Fibroblast of lung (primary cell): ENCODE results near the gene DTL. TPM values are rescaled to one million over a fixed set of nuclear protein-coding genes. Genes with fewer than 3 reads are reported as not detected.

Source experiments
- DNase-seq, 2 donors: peaks; one replicate each; pipeline versions ENCODE4 v3.0.0 to v3.0.0-alpha.2; 2010; ENCODE audit warnings: low read depth in 2 of 2
- H2AFZ ChIP-seq: 2 replicates; pipeline ENCODE4 v1.5.1; 2012; ENCODE audit warnings: low read length, control low read depth, inconsistent platforms
- H3K27ac ChIP-seq: 2 replicates; pipeline ENCODE4 v1.5.1; 2011; ENCODE audit warnings: low read length, control low read depth; ENCODE audit not compliant: insufficient read depth
- H3K27me3 ChIP-seq: 2 replicates; pipeline ENCODE4 v1.5.1; 2011; ENCODE audit warnings: mild to moderate bottlenecking, low read length; ENCODE audit not compliant: control insufficient read depth, insufficient read depth
- H3K36me3 ChIP-seq: 2 replicates; pipeline ENCODE4 v1.5.1; 2011; ENCODE audit warnings: low read length; ENCODE audit not compliant: control insufficient read depth, insufficient read depth
- H3K4me1 ChIP-seq: 2 replicates; pipeline ENCODE4 v1.5.1; 2011; ENCODE audit warnings: low read length; ENCODE audit not compliant: control insufficient read depth, insufficient read depth; ENCODE audit errors: extremely low read depth
- H3K4me2 ChIP-seq: 2 replicates; pipeline ENCODE4 v1.5.1; 2011; ENCODE audit warnings: low read length, control low read depth; ENCODE audit not compliant: insufficient read depth; ENCODE audit errors: extremely low read depth
- H3K4me3 ChIP-seq, 4 experiments: fragments of 200-600 bp in 1 of 4; sonication (generic) in 1 of 4; replicated peaks in 1 of 4; 2 replicates each; pipeline ENCODE4 v1.5.1; 2011 to 2016; ENCODE audit warnings: low read length in 4 of 4, low read depth in 3 of 4, mild to moderate bottlenecking in 3 of 4, control low read depth in 2 of 4, inconsistent platforms in 1 of 4, mixed read lengths in 1 of 4; ENCODE audit not compliant: insufficient read depth in 1 of 4; ENCODE audit errors: control extremely low read depth in 1 of 4
- H3K79me2 ChIP-seq: 2 replicates; pipeline ENCODE4 v1.5.1; 2012; ENCODE audit warnings: mild to moderate bottlenecking, low read length, inconsistent platforms; ENCODE audit not compliant: control insufficient read depth, insufficient read depth
- H3K9ac ChIP-seq: 2 replicates; pipeline ENCODE4 v1.5.1; 2011; ENCODE audit warnings: mild to moderate bottlenecking, low read length, control low read depth; ENCODE audit not compliant: insufficient read depth
- H3K9me3 ChIP-seq: 2 replicates; pipeline ENCODE4 v1.5.1; 2012; ENCODE audit warnings: low read depth, low read length; ENCODE audit not compliant: control insufficient read depth, insufficient read depth
- H4K20me1 ChIP-seq: 2 replicates; pipeline ENCODE4 v1.5.1; 2011; ENCODE audit warnings: low read length; ENCODE audit not compliant: control insufficient read depth, insufficient read depth; ENCODE audit errors: extremely low read depth
- EZH2 ChIP-seq: IDR thresholded peaks from 2 replicates; pipeline ENCODE4 v1.5.1; 2012; ENCODE audit warnings: low read length, control low read depth, mild to moderate bottlenecking; ENCODE audit errors: missing control alignments
- polyA plus RNA-seq, 2 donors: library from polyadenylated mRNA; depleted of rRNA in 1 of 2; stranded (reverse) in 1 of 2; unstranded in 1 of 2; fragments of >200 nt; gene quantifications; 2 replicates each; pipeline ENCODE4 v1.2.1, GENCODE V29; 2011 to 2012; ENCODE audit warnings: missing spikeins in 1 of 2
- total RNA-seq: library from RNA; depleted of rRNA; stranded (reverse); fragments of >200 nt; gene quantifications from 2 replicates; pipeline ENCODE4 v1.2.1, GENCODE V29; 2014
- TF ChIP-seq, protein P1 (sequence below), 2 donors: IDR thresholded peaks in 1 of 2; conservative IDR thresholded peaks in 1 of 2; 1 replicate in 1 of 2; 2 replicates in 1 of 2; pipeline ENCODE4 v1.5.1; 2011 to 2012; ENCODE audit warnings: low read length in 2 of 2, control low read depth in 1 of 2, inconsistent platforms in 1 of 2, low read depth in 1 of 2, mild to moderate bottlenecking in 1 of 2

DTL gene
- total and polyA plus RNA-seq, 2 donors (not counting 1 experiment from before 2014, with no cell fraction given), result 2.8 to 8.7 TPM

DNA sequence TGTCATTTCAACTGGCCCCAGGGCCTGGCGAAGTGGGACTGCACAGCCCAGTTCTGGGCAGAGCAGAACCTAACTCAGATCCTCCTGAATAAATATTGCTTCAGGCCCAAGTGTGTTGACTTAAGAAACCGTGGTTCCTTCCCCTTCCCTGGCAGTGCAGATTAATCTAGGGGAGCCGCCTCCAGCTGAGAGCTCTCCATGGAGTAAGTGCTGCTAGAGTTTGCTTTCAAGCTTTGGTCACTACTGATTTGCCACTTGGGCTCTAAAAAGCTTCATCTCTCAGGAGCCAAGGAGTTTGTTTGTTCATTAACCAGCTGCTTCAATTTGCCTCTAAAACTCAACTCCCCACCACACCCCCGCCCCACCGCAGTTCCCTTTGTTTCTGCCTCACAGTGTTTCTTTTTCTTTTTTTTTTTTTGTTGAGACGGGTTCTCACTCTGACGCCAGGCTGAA is 112.1 kb downstream of the DTL start:
- no peaks in the 10 kb centered on the region for H4K20me1 ChIP-seq
- H3K79me2 ChIP-seq, result no peaks in the 10 kb centered on the region
- H3K4me3 ChIP-seq, result no peak overlapping the region
- H3K27me3 ChIP-seq, result no peaks in the 10 kb centered on the region
- H3K4me1 ChIP-seq, result no peaks in the 10 kb centered on the region
- DNase-seq, result peak in 1 of 2 donors; percentile 17
- no peaks in the 10 kb centered on the region for H3K36me3 ChIP-seq
- no peak overlapping the region for H3K9ac ChIP-seq
- no peak overlapping the region for H3K27ac ChIP-seq
- no peak overlapping the region for H3K4me2 ChIP-seq
- H2AFZ ChIP-seq, result no peak overlapping the region
- no peak for TF ChIP-seq EZH2
- H3K9me3 ChIP-seq, result no peaks in the 10 kb centered on the region

DNA sequence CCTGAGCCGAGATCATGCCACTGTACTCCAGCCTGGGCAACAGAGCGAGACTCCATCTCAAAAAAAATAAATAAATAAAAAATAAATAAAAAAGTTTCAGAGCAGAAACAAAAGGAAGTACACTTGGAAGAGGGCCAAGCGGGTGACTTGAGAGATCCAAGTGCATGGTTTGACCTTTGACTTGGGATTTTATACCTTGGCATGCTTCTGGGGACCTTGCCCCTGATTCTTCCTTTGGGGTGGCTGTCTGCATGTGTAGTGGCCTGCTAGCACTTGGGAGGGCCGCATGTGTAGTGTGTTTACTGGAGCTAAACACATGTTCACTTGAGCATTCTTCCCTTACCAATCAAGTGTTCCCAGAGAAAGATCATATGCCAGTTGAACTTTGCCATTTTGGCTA is 114.0 kb downstream of the DTL start:
- no peaks in the 10 kb centered on the region for H3K4me1 ChIP-seq
- no peak overlapping the region for H3K9ac ChIP-seq
- TF ChIP-seq, protein P1, sequence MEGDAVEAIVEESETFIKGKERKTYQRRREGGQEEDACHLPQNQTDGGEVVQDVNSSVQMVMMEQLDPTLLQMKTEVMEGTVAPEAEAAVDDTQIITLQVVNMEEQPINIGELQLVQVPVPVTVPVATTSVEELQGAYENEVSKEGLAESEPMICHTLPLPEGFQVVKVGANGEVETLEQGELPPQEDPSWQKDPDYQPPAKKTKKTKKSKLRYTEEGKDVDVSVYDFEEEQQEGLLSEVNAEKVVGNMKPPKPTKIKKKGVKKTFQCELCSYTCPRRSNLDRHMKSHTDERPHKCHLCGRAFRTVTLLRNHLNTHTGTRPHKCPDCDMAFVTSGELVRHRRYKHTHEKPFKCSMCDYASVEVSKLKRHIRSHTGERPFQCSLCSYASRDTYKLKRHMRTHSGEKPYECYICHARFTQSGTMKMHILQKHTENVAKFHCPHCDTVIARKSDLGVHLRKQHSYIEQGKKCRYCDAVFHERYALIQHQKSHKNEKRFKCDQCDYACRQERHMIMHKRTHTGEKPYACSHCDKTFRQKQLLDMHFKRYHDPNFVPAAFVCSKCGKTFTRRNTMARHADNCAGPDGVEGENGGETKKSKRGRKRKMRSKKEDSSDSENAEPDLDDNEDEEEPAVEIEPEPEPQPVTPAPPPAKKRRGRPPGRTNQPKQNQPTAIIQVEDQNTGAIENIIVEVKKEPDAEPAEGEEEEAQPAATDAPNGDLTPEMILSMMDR (conservative IDR thresholded peaks at IDR 0.05 in 1 of 2, IDR thresholded peaks at IDR 0.05 in 1 of 2; ENCODE audit: low read depth in 1 of 2, low read length in 2 of 2), result no peak
- no peak for TF ChIP-seq EZH2
- no peak for DNase-seq
- H3K4me3 ChIP-seq, result no peak overlapping the region
- H4K20me1 ChIP-seq, result no peaks in the 10 kb centered on the region
- H3K27me3 ChIP-seq, result no peaks in the 10 kb centered on the region
- H3K4me2 ChIP-seq, result no peak overlapping the region
- no peaks in the 10 kb centered on the region for H3K36me3 ChIP-seq
- H3K9me3 ChIP-seq, result no peaks in the 10 kb centered on the region
- H3K79me2 ChIP-seq, result no peaks in the 10 kb centered on the region
- no peak overlapping the region for H2AFZ ChIP-seq
- H3K27ac ChIP-seq, result no peak overlapping the region

DNA sequence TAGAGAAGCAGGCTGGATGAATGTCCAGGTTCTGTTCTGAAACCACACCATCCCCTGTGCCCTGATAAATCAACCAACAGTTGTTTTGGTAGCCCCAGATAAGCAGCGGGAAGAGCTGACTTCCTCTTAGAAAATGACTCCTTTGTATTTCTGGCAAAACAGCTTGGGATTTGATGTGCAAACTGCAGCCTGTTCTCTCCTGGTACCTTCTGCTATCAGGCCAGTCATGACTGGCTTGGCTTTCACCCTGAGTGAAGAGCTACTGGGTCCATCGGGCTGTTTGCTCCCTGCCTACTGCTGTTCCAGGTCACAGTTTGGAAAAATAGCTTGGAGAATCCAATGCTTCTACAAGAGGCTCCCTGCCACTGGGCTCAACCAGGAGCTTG is 116.8 kb downstream of the DTL start:
- TF ChIP-seq, protein P1 (conservative IDR thresholded peaks at IDR 0.05 in 1 of 2, IDR thresholded peaks at IDR 0.05 in 1 of 2; ENCODE audit: low read depth in 1 of 2, low read length in 2 of 2), result no peak
- no peak for TF ChIP-seq EZH2
- no peaks in the 10 kb centered on the region for H3K36me3 ChIP-seq
- no peaks in the 10 kb centered on the region for H3K4me1 ChIP-seq
- no peak overlapping the region for H3K4me2 ChIP-seq
- H3K9me3 ChIP-seq, result no peaks in the 10 kb centered on the region
- no peak overlapping the region for H3K4me3 ChIP-seq
- no peak overlapping the region for H3K9ac ChIP-seq
- DNase-seq, result no peak
- no peaks in the 10 kb centered on the region for H4K20me1 ChIP-seq
- no peaks in the 10 kb centered on the region for H3K27me3 ChIP-seq
- H2AFZ ChIP-seq, result no peak overlapping the region
- H3K79me2 ChIP-seq, result no peaks in the 10 kb centered on the region
- H3K27ac ChIP-seq, result no peak overlapping the region
